Ovary (tissue), 3 donors: ENCODE measurements around the gene VPS36.

Experiments used
- CTCF ChIP-seq, 3 donors: fragments of 450-650 bp in 2 of 3; fragments of 200-600 bp in 1 of 3; IDR thresholded peaks; one replicate each; pipeline versions ENCODE4 v1.5.1 to v1.8.0; 2016 to 2022; ENCODE audit warnings: antibody characterized with exemption in 3 of 3, mild to moderate bottlenecking in 1 of 3
- POLR2A ChIP-seq: fragments of 450-650 bp; IDR thresholded peaks from one replicate; pipeline ENCODE4 v1.6.1; 2017; ENCODE audit warnings: antibody characterized with exemption, mild to moderate bottlenecking, moderate library complexity
- donor health status: DM: no; HTN: no; CAD: no.

GRCh38 chr13:52459668-52460067, 9.2 kb upstream of the VPS36 start:
- TF ChIP-seq CTCF (IDR thresholded peaks at IDR 0.05) (no peak), POLR2A (no peak)
